EL (cell line): Measurements from ENCODE around the gene CELF2.

Source experiments
- DNase-seq: peaks from one replicate; pipeline ENCODE4 v3.0.0-alpha.2; 2016

CELF2 gene

DNA sequence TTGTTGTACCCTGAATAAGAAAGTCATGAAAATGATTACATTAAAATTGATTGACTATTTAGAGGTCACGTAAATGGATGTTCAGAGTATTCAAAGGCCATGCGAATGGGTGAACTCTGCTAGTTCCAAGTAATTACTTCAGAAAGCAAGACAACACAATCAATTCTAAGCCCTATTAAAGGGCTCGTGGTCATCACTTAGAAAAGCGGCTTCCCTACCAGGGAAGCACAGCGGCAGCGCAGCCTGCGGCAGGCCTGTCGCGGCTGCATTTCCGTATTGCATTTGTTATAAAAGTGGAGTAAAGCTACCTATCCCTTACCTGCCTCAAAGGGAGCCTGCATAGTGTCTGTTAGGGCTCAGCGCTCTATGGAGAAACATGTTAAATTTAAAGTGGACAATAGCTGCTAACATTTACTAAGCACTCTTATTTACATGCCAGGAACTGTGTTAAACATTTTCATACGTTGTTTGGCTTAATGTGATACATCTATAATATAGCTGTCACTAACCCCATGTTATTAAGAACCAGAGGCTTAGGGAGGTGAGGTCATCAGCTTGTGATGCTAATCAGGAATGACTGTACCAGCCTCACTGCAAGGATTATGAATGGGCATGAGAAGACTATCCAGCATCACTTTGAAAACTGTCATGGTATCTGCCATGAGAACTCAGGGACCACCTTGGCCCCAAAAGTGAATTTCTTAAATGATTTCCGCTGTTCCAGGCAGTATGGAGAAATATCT is 187.5 kb downstream of the CELF2 start:
- peak; percentile 6 for DNase-seq

DNA sequence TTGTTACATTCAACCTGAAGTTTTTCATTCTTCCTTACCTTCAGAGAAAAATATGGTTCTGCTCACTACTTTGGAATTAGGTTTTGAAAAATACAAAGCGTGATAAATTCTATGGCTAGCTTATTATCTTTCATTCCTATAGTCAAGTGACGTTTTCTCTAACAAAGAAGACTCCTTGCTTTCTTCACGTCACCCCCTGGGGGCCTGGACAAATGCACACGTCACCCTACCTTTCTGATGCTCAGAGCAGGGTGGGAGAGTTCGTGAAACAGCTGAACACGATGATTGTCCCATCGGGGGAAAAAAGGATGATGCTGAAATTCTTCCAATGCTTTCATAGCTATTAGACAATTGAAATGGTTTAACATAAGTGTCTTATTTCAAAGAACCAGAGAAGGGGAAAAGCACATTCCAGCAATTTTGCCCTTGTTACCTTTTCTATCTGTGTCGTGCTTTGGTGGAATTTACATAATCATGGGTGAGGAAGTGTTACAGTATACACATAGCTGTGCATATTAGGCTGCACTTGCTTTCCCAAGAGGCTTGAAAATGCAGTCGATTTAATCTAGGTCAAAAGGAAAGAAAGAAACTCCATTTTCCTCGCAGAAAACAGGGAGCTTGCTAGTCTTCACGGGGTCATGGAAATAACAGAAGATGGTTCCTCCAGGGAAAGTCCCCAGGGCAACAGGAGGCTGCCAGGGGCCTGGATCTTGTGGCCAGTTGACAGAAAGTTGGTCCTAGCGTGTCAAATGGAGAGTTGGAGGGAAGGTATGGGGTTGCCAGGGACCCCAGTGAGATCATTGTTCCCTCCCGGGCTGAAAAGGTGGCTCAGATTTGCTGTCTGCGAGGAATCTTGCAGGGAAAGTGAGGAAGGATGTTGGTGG is 189.2 kb downstream of the CELF2 start:
- DNase-seq, result no peak

DNA sequence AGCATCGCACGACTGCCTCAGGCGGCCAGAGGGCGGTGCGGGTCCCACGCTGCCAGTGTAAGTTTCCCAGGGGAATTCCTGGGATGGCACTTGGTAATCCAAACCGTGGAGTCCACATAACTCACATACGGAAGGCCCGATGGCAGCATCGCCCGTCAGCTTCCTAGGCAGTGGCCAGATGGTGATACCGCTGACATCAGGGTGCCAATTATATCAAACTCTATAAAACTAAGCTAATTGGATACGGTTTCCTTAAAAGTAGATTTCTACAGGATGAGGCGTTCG is 189.8 kb downstream of the CELF2 start:
- DNase-seq, result no peak

DNA sequence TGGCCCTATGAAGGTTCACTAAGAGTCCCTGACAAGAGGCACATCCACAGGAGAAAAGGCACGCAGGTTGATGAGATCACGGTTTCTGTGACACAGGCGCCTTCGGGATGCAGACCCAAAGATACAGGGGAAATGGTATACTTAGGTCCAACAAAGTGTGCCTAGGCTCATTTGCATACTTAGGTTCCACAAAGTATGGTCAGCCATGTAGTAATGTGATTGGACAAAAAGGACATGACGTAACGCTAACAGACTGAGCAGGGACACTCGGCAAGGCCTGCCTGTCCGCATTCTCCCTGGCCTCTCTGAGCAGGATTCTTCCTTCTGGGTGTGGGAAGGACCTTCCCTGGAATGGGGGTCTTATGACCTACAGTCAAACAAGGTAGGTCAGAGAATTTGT is 190.6 kb downstream of the CELF2 start:
- no peak for DNase-seq

DNA sequence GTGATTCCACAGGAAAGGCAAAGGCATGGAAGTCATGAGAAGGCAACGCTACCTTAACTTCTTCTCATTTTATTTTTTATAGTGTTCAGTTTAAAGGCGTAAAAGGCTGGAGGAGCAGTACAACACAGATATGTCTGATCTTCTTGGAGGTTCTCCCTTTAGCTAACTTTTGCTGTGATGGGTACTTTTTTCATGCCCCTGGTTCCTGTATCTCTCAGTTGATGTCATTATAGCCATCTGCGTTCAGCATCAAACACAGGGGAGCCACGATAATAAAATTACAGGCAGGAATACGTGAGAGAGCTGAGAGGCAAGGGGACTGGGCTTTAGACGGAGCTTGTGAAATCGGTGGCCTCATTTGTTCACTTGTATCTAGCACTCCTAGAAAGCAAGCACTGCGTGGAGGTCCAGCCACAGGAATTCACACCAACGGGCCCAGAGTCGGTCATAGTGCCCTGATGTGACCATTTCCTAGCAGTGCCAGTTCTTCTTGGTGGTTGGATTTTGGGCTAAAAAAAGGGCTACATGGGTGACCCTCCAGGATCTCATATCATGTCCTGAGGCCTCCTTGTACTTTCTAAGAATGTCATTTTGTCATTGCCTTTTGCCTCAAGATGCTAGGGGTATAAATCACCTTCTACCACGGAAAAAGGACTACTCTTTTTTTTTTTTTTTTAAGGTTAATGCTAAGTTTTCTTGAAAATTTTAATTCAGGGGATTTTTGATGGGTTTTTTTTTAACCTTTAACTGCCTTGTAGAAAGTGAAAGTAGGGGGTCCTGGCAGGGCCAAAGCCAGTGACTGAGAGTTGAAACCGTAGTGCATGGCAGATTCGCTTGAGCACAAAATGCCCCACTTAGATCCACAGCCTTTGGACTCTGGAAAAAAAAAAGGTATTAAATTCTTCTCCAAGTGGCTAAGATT is 191.5 kb downstream of the CELF2 start:
- no peak for DNase-seq

DNA sequence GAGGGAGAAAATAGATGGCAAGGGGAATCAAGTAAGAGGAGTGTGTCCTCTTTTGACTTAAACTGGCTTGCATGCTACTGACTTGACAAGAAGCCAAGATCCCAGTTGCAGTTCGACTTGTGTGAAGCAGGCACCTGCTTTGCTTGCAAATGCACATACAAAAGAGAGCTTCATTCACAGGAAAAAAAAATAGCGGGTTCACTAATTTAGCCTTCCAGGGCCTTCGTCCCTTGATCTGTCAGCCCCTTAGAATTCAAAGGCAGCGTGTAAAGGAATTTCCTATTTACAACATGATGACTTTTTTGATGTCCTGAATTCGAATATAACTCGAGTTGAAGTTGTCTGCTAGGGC is 192.1 kb downstream of the CELF2 start:
- no peak for DNase-seq

DNA sequence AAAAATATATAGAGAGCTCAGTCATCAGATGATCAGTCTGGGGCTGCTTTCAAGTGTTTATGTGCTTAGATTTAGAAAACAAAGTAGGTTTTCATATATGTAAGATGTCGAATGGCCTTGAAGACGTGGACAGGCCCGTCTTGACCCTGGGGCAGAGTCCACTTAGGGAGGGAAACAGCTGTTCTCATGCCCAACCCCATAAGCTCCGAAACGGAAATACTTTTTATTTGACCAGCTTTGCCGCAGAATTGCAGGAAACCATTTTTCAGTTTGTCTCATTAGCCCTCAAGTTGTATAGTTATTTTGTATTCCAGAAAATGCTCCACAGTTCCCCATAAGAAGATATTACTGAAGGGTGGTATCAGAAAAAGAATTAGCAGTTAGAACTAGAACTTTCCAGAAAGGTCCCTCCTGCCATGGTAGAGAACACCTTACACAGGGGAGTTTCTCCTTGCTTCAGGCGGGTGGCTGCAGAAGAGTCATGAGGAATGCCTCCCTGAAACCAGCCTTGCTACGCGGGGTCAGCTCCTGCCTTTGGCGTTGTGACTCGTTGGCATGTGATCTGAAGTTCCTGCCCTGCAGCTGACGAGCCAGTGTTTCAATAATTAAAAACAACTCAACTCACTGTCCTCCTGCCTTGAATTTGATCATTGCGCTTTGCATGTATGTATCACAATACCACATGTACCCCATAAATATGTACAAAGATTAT is 192.7 kb downstream of the CELF2 start:
- DNase-seq, result no peak

DNA sequence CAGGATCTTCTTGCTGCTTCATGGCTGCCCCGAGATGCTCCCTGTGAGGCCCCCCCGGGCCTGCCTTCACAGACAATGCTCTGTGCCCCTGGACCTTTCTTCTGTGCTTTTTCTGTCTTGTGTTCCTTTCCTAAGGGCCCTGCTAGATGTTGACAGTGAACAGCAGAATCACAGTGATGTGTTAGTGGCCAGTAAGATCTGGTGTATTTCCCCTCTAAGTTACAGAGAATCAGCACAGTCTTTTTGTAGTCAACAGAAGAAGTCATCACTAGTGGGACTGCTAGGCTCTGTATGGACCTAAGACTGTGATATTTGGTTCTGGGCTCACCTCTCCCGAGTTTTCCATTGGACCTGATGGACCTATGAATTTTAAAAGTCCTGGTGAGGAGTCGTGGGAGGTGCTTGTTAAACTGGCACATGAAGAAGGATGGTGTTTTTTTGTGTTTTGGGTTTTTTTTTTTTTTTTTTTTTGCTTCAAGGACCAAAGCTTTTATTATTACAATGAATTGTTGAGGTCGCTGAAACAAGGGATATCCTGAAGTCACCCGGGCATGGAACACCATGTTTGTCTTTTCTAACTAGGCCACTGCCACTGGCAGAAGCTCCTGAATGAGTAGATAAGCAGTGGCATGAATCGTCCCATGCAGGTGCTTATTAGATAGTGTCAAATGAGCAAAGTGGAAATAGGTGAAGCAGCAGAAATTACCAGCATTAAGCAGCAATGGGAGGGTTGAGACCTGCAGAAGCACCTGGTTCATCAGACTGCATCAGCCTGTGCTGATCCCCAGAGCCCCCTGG is 194.8 kb downstream of the CELF2 start:
- no peak for DNase-seq

DNA sequence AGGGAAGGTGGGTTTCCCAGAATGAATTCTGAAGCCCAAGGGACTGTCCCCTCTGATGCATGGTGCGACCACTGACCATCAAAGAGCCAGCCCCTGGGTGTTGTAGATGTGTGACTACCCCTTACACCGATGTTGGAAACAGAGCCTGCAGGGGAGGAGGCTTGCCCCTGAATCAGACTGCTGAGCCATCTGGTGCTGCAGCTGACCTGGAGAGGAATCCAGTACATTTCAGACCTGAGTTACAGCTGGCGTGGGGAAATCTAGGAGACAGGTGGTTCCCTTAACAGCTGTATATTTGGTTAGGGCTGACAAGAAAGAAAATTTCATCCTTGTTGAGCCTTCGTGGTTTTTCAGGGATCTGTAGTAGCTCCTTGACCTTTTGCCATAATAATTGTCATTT is 195.5 kb downstream of the CELF2 start:
- DNase-seq, result no peak

DNA sequence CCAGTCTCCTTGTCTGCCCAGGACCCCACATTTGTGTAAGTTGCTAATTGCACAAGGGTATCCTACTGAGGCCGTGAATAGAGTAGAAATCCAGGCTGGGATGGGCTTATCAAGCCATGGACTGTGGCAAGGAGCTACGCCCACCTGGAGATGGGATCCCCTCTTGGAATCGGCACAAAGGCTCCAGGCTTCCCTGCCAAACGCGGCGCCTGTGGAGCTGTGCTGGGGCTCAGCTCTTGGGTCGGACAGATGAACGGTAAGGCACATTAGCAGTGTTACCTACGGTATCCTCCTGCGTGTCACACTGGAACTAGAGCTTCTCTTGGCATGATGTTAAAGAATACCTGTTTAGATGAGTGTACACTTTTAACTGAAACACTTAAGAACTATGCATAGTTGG is 196.7 kb downstream of the CELF2 start:
- DNase-seq, result no peak

DNA sequence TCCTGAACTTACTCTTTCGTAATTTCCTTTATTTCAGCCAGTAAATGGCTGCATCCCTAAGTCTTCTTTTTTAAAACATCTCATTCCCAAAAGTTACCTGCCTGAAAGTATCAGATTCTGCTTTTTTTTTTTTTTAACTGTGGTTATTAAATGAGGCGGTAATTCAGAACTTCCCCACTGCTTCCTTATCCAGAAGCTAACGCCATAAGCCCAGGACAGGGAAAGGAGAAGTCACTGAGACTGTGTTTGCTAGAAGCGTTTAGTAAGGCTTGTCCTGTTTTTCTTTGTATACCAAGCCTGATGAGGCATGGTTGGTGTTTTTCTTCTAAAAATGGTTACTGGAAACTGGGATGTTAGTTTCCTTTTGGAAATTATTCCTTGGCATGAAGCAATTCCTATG is 197.8 kb downstream of the CELF2 start:
- no peak for DNase-seq

DNA sequence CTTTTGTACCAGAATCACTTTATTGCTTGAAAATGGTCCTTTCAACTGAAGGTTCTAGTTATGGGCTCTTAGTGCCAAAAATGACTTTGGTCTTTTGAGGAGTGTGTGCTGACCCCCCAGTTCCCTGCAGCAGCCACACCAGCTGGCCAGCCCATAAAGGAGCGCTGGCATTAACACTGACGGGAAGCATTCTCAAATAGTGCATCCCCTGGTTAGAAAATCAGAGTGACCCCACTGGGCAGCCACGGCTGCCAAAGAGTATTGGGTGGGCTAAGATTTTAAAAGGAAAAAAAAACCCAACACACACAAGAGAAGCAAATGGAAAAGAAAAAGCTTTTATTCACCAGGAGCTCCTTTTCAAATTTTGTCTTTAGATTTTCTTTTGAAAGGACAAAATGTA is 199.8 kb downstream of the CELF2 start:
- no peak for DNase-seq

DNA sequence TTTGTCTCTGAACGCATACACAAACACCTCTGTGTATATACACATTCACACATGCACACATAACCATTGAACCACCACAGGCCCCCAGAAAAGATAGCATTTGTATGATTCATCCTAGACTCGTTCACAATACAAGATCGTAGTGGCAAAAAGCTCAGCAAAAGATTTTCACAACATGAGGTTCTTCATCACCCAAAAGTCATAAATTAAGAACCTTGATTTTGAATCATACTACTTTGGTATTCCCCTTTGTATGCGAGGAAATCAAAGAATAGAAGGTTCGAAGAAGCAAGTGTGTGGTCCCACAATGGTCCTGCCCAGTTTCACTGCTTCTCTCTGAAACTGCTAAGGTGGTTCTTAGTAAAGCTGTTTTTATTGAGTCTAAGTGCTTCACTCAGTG is 200.7 kb downstream of the CELF2 start:
- DNase-seq, result no peak

DNA sequence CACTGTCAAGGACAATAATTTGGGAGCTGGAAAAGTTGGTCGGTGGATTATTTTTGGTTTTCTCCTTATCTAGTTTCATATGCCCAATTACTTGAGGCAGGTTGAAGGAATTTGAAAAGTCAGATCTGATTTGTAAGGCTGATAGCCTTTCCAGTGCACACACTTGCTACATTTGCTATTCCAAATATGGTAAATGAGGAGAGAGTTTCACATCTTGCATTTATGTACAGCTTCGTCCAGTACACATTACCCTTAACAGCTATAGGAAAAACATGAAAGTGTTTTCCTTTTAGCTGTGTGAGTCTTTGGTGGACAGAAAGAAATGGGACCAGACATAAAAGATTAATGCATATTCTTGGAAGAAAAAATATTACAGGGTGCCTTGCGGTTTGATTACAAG is 201.8 kb downstream of the CELF2 start:
- DNase-seq, result no peak

DNA sequence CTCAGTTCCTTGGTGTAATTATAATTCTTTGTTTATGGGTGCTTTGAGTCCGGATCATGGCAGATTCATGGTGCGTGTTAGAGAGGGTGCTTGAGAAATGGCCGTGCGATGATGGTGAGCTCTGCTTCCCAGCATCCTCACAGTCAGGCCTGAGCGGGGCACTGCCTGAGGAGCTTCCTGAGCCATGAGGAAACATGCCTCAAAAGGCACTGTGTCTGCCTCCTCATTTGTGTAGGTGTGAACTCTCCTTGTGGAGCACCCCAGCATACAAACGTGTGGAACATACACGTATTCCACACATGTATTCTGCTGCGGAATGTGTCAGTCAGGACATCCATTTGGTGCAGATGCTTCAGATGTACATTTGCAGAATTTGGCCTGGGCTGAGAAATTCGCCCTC is 205.4 kb downstream of the CELF2 start:
- DNase-seq, result no peak

DNA sequence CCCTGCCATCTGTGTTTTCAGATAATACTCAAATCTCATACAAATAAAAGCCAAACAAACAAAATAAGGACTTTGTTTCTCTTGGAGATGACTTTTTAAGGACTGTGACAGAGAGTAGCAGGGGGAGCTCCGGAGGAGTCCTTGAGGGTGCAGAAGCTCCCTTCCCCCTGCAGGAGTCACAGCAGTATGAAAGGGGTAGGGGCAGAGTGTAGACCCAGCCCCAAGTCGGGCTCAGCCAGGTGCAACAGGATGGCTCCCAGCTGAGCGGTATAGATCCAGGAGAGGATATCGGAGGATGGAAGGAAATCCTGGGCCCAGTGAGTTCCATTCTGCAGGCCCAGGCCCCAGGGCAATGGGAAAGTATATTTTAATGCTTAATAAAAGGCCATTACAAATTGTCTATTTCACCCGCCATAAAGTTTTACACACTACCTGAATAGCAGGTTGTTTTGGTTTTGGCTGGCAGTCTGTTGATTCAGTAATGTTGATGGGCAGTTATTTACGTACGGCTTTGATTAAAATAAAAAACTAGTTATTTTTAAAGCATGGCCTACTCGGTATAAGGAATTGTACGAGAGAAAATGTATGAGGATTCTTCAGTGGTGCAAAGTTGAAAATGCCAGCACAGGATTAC is 206.0 kb downstream of the CELF2 start:
- DNase-seq, result no peak

DNA sequence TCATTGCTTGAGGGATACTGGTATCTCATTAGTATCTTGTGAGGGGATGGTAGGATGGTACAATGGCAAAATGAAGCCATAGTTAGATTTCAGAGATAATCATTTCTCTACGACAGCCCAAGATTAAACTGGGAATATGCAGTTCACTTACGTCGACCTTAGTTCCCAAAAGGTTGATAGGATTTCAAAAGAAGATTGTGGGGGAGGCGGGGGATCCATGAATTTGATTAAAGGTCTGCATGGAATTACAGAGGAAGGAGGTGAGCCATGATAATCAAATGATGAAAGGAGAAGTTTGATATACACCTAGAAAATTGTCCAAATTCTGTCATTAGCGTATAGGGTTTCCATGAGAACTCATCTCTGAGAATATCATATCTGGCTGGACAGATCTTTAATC is 206.6 kb downstream of the CELF2 start:
- DNase-seq, result no peak

DNA sequence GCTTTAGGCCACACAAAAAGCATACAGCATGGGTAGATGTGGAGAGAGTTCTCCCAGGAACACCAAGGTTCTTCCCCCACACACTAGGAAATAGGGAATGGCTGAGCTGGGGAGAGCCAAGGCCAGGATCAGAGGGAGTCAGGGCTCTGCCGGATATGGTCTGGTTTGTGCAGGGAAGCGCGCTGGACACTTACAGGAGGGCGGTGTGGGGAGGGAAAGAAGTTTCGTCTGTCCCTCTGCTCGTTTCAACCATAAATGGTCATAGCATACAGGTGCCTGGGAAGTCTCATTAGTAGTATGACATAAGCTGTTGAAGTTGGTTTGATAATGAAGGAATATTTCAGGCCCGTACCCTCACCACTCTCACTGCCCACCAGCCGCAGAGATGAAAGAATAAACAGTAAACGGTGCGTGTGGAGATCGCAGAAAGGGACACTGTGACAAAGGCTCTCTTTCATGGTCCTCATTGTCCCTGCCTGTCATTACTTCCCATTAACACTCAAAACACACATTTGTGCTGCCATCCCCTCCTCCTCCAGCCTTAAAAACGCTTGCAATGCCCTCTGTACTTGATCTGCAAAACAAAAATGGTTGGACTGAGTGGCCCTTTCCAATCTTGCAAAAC is 207.2 kb downstream of the CELF2 start:
- DNase-seq, result no peak

DNA sequence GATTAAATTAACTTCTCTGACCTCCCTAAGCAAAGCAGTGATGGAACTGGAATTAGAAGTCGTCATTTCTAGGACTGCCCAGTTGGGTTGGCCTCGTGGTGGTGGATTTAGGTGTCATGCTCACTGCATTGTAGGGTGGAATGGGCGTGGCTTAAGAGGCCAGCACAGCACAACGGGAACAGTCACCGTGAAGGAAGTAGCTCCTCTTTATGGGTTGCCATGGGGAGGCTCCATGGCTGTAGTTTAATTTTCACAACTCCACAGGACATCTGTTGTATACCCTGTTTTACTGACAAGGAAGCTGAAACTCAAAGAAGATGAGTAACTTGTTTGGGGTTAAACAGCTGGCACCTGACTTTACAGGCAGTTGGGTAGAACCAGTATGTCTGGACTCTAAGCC is 208.3 kb downstream of the CELF2 start:
- no peak for DNase-seq

DNA sequence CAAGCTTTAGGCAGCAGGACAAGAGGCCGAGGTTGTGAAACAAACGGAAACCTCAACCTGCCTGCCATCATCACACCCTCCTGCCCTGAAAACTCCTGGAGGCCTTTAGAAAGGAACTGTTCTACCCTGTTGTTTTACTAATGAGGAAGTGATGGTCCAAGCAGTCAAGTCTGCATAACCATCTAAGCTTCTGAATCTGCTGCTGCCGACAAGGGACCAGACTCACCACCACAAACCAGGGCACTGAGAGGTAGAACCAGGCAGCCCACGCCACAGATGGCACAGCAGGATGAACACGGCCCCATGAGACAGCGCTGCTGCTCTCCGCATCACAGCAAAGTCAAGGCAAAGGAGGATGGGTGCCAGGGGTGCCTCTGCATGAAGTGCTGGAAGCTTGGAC is 209.4 kb downstream of the CELF2 start:
- DNase-seq, result no peak

DNA sequence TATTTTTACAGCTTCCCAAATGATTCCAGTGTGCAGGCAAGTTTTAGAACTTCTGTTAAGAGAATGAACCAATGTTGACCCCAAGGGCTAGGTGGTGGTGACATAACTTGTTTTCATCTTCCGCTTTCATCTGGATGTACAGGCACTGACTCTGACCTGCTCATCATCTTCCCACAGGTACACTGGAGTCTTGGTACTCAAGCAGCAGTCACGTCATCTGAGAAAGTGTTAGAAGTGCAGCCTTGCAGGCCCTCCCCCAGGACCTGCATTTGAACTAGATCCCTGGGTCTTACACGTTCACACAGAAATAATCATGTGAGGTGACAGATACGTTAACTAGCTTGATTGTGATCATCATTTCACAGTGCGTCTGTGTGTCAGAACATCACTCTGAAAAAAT is 212.2 kb downstream of the CELF2 start:
- DNase-seq, result no peak
